Hematopoietic multipotent progenitor cell (in vitro differentiated cells): ENCODE results near the gene ARL5C. TPM values are rescaled to one million over a fixed set of nuclear protein-coding genes. Genes with fewer than 3 reads are reported as not detected.

Experiments used
- DNase-seq, 3 donors: peaks; one replicate each; pipeline ENCODE4 v3.0.0-alpha.2; 2011 to 2015; ENCODE audit warnings: low read depth in 2 of 3, low spot score in 2 of 3
- total RNA-seq: library from RNA; depleted of rRNA; stranded (reverse); fragments of >200 nt; gene quantifications from one replicate; pipeline ENCODE4 v1.2.3, GENCODE V29; 2012

The ARL5C gene, protein sequence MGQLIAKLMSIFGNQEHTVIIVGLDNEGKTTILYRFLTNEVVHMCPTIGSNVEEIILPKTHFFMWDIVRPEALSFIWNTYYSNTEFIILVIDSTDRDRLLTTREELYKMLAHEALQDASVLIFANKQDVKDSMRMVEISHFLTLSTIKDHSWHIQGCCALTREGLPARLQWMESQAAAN
- total RNA-seq: 0.54 TPM

GRCh38 chr17:39165841-39166349 is at the start of gene ARL5C:
Gene ARL5C (minus strand): TSS chr17:39166161. CDS start chr17:39165760, 401 bp downstream.
- no peak for DNase-seq

DNA sequence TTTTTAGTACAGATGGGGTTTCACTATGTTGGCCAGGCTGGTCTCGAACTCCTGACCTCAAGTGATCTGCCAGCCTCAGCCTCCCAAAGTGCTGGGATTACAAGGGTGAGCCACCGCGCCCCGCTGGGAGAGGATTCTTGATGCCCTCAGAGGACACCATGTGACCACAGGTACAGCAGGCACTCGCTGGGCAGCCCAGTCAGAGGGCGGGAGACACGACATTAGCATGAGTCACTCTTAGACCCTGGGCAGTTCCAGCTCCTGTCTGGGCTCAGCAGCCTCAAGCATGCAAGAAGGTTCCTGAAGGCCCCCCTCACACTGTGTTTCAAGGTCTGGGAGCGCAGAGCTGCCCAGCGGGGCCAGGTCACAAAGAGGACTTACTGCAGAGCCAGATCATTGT is 47.9 kb upstream of the ARL5C start:
- no peak for DNase-seq

GRCh38 chr17:39212841-39213480 is 47.0 kb upstream of the ARL5C start:
- DNase-seq: no peak

DNA sequence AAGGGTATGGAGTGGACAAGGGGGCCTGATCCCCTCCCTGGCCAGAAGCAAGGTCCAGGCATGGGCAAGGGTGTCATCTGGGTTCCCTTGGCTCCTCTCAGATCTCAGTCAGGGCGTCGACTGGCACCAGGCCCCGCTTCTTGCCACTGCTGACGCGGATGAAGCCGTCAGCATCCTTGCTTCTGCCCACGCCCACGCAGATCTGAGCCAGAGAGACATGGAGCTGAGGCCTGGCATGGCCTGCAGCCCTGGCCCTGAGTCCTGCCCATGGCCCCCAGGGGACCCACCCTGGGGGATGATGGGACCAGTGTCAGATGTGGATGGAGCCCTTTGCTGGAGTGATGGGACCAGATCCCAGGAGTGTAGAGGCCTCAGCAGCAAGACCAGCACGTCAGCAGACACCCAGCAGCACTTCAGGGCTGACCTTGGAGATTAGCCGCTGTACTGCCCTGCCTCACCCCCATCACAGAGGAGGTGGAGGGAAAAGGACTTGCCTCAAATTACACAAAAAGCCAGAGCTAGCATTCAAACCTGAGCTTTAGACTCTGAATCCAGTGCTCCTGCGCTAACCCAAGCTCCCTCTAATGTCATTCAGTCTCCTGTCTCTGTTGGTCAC is 46.3 kb upstream of the ARL5C start:
- no peak for DNase-seq

- DNase-seq: no peak
Observed at GRCh38 chr17:39210093-39210434, 44.1 kb upstream of the ARL5C start.

GRCh38 chr17:39209317-39210092 is 43.5 kb upstream of the ARL5C start:
- DNase-seq: peak in 2 of 3 donors; percentile 79 to 86

- DNase-seq: no peak
Observed at GRCh38 chr17:39208893-39209292, 42.9 kb upstream of the ARL5C start.

GRCh38 chr17:39208136-39208535 is 42.2 kb upstream of the ARL5C start:
- no peak for DNase-seq

GRCh38 chr17:39205112-39205526 is 39.2 kb upstream of the ARL5C start:
- DNase-seq: no peak

GRCh38 chr17:39204245-39204644 is 38.3 kb upstream of the ARL5C start:
- DNase-seq: no peak

- no peak for DNase-seq
Observed at GRCh38 chr17:39200957-39201510, 35.1 kb upstream of the ARL5C start.

DNA sequence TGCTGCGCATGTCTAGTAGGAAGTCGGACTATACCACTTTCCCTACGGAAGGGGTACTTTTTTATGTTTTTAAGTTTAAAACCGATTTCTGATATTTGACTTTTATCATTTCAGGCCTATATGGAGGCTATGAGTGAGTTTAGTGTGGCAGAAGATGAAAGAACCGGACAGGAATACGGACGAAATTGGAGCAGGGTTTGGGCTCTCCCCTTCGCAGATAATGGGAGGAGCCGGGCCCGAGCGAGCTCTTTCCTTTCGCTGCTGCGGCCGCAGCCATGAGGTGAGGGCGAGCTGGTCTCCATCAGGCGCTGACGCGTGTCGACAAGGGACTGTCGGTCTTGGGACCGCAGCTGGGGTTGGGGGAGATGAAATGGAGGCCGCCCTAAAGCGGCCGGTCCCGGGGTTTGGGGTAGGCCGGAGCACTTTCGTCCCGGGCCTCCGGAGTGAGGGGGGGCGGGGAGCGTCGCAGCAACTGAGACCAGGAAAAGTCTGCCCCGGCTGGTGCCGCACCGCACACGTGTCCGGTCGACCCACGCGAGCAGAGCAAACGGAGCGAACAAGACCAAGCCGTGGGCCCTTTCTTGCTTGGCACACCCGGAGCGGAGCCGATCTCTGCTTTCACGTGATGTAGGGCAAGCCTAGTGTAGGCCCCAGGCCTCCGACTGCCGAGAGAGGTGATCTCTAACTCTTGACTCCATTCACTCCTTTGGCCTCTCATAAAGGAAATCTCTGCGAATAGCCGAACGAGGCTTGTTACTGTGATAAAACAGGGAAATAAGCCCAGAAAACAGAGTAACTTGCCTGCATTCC is 34.3 kb upstream of the ARL5C start, which contains the start of gene RPL19:
TSS of gene RPL19 (plus strand) at position 214 of the 810 bp plus-strand sequence. CDS start at position 276, 62 bp downstream.
- peak in 2 of 3 donors; percentile 44 to 88 for DNase-seq

- DNase-seq: peak in 2 of 3 donors; percentile 93 to 96
Observed at GRCh38 chr17:39199820-39200069, 33.8 kb upstream of the ARL5C start.

DNA sequence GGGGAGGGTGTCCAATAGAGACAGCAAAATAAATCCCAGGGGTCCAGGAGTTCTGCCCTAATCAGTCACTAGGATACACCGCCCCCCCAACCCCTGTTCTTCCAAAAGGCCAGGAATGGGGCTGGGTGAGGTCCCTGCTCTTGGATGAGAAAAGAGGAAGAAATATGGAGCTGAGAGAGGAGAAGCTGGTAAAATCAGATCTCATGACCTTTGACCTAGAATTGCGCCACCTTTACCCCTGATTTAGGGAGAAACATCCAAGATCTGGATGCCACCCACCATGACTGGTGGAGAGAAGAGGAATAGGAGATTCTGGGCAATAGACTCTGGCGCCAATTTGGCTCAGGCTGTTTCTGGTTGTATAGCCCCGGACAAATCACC is 32.2 kb upstream of the ARL5C start:
- DNase-seq: no peak

- peak in 2 of 3 donors; percentile 56 for DNase-seq
Observed at GRCh38 chr17:39197380-39198185, 31.6 kb upstream of the ARL5C start, which contains the start of gene CACNB1. Gene CACNB1 (minus strand): TSS chr17:39197669. CDS start chr17:39197495, 174 bp downstream.

DNA sequence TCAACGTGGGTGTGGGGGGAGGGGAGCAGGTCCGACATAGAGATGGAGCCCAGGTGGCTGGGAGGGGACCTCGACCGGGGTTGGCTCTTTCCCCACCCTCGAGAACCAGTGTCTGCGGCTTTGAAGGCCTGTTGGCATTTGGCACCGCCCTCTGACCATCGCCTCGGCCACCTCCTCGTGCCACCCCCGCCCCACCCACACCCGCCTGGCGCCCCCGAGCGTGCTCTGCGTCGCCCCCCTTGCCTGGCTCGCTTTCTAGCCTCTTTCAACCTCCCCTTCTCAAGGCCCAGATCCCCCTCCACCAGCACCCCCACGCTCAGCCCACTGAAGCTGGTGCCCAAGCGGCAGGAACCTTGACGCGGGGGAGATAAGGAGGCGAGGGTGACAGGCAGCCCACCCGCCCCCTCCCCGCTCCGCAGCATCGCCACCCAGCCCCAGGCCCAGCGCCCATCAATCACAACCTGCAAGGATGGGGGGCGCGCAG is 30.9 kb upstream of the ARL5C start:
- DNase-seq: no peak

DNA sequence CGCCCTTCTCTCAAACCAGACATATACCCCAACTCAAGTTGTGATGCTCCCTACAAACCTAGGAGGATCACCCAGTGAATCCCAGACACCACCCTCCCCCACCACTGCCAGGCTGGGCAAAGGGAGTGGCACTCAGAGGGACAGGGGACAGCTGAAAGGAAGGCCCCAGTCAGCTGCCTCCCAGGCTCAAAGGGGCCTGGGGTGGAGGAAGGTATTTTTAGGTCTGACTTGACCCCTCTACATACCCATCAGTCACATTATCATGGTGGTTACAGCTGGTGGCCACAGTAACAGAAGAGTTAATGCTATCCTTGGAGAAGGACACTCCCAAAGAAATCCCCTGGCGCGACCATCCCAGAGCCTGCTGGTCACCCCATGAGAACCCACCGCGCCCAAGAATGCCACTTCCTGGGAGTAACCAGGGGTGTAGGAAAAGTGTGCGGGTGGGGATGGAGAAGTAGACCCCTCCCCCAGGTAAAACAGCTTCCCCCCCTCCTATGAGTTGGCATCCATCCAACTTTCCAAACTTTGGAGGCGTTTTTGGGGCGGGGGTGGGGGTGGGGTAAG is 30.4 kb upstream of the ARL5C start:
- DNase-seq: no peak

- peak in 1 of 3 donors; percentile 38 for DNase-seq
Observed at GRCh38 chr17:39195568-39196160, 29.7 kb upstream of the ARL5C start.
